IPS-20b (cell line): ENCODE measurements around the gene BTBD16.

Experiments
- H3K27ac ChIP-seq: one replicate; pipeline ENCODE4 v1.5.1; 2013; ENCODE audit warnings: low read length
- H3K27me3 ChIP-seq: 2 replicates; pipeline ENCODE4 v1.6.1; 2013; ENCODE audit warnings: mild to moderate bottlenecking, low read length, inconsistent platforms; ENCODE audit not compliant: insufficient read depth
- H3K36me3 ChIP-seq: 2 replicates; pipeline ENCODE4 v1.6.1; 2013; ENCODE audit warnings: low read depth, mild to moderate bottlenecking, inconsistent platforms, low read length, moderate library complexity; ENCODE audit not compliant: insufficient read depth
- H3K4me1 ChIP-seq: 2 replicates; pipeline ENCODE4 v1.6.1; 2013; ENCODE audit warnings: mild to moderate bottlenecking, control low read depth, inconsistent platforms, low read length, moderate library complexity; ENCODE audit not compliant: insufficient read depth
- H3K4me3 ChIP-seq: 2 replicates; pipeline ENCODE4 v1.5.1; 2013; ENCODE audit warnings: mild to moderate bottlenecking, low read length, inconsistent platforms
- H3K9ac ChIP-seq: 2 replicates; pipeline ENCODE4 v1.6.1; 2013; ENCODE audit warnings: low read depth, mild to moderate bottlenecking, inconsistent platforms, low read length, moderate library complexity
- H3K9me3 ChIP-seq: 2 replicates; pipeline ENCODE4 v1.6.1; 2013; ENCODE audit warnings: mild to moderate bottlenecking, low read depth, low read length, inconsistent platforms; ENCODE audit not compliant: insufficient read depth

BTBD16 gene

DNA sequence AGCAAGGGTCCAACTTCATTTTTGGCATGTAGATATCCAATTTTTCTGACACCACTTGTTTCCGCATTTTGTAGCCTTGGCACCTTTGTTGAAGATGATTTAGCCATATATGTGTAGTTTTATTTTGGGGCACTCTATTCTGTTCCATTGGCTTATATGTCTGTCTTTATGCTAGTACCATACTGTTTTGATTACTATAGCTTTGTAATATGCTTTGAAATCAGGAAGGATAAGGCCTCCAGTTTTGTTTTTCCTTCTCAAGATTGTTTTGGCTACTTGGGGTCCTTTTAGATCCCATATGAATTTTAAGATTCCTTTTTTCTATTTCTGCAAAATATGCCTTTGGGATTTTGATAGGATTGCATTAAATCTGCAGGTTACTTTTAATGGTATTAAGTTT, 9.5 kb upstream of the BTBD16 start:
- Histone ChIP-seq H3K27ac (no peak overlapping the region), H3K4me1 (peaks cover 11% of the 10 kb centered on the region; the same call in 1 of the 2 replicates), H3K4me3 (no peak overlapping the region), H3K36me3 (peaks cover 24% of the 10 kb centered on the region; the same call in 1 of the 2 replicates), H3K9me3 (peaks cover 17% of the 10 kb centered on the region), H3K27me3 (no peaks in the 10 kb centered on the region), H3K9ac (no peak overlapping the region)

DNA sequence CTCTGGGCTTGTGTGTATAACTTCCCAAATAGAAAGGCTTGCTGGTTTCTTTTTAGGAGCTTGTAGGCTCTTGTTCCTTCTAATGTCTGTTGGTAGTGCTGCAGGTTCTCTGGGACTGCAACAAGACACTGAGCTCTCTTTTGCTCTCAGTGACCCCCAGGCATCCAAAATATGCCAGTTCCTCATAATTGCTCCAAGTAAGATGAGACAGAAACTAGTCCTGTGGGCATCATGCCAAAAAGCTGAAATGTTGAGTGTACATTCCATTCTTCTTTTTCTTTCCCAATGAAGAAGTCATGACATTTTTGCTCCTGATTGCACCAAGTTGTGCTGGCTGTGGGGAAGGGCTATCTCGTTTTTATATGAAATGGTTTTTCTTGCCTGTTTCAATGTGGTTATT, 7.1 kb upstream of the BTBD16 start:
- no peak overlapping the region for H3K4me3 ChIP-seq
- no peak overlapping the region for H3K27ac ChIP-seq
- H3K27me3 ChIP-seq: no peaks in the 10 kb centered on the region
- peaks cover 17% of the 10 kb centered on the region for H3K9me3 ChIP-seq
- no peak overlapping the region for H3K9ac ChIP-seq
- peaks cover 17% of the 10 kb centered on the region; the same call in 1 of the 2 replicates for H3K36me3 ChIP-seq
- H3K4me1 ChIP-seq: peaks cover 2% of the 10 kb centered on the region; the same call in 1 of the 2 replicates

DNA sequence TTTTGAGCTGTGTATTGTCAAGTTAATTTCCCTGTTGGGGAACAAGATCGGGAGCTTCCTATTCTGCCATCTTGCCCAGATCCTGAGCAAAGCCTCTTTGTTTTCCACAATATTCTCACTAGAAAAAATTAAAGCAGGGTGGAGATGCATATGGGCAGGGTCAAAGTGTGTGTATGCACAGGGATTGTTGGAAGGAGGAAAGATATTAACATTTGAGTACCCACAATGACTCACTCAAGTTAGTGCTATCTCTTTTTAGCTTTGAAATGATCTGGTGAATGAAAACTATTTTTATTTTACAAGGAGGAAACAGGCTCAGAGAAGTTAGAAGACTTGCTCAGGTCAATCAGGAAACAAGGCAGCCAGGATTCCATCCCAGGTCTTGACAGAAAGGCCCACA, 6.7 kb upstream of the BTBD16 start:
- H3K4me1 ChIP-seq: no peaks in the 10 kb centered on the region
- H3K27me3 ChIP-seq: no peaks in the 10 kb centered on the region
- H3K4me3 ChIP-seq: no peak overlapping the region
- H3K9me3 ChIP-seq: peaks cover 17% of the 10 kb centered on the region
- no peak overlapping the region for H3K27ac ChIP-seq
- no peak overlapping the region for H3K9ac ChIP-seq
- peaks cover 17% of the 10 kb centered on the region; the same call in 1 of the 2 replicates for H3K36me3 ChIP-seq

DNA sequence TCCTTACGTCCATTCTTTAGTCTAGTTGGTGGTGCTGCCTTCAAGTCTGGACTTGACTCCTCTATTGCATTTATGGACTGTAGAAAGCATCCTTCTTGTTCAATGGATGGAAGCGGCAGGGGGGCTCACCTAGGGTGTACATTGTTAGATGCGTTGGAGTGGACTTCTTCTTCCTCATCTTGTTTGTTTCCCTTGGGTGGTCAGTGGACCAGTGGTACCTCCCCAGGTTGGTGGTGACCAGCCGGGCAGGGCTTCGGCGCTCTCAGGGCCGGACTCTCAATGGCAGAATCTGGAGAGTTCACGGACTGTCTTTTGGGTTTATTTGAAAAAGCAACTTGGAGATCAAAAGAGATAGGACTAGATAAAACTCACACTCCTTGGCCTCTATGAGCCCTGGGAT, 6.2 kb upstream of the BTBD16 start:
- Histone ChIP-seq H3K9ac (no peak overlapping the region), H3K36me3 (peaks cover 13% of the 10 kb centered on the region; the same call in 1 of the 2 replicates), H3K4me1 (no peaks in the 10 kb centered on the region), H3K9me3 (peaks cover 17% of the 10 kb centered on the region), H3K27ac (no peak overlapping the region), H3K27me3 (no peaks in the 10 kb centered on the region), H3K4me3 (no peak overlapping the region)

DNA sequence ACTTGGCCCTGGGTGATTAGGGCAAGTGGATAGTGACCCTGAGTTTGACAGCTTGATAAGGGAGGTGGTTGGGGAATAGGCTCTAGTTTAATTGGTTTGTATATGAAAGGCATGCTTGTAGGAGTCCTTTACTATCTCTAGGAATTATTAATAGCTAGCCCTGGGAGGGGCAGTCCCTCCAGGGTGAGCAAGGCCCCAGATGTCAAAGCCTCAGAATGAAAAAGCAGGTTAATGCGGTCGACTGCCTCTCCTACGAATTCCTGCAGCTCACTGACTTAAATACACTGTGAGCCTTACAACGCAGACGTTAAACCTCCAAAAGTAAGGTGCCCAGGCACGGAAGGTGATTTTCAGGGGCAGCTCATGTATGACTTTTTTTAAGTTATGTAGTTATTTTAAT, 5.2 kb upstream of the BTBD16 start:
- Histone ChIP-seq H3K27me3 (no peaks in the 10 kb centered on the region), H3K36me3 (peaks cover 9% of the 10 kb centered on the region; the same call in 1 of the 2 replicates), H3K9me3 (peaks cover 17% of the 10 kb centered on the region), H3K4me3 (no peak overlapping the region), H3K27ac (no peak overlapping the region), H3K4me1 (no peaks in the 10 kb centered on the region), H3K9ac (no peak overlapping the region)

DNA sequence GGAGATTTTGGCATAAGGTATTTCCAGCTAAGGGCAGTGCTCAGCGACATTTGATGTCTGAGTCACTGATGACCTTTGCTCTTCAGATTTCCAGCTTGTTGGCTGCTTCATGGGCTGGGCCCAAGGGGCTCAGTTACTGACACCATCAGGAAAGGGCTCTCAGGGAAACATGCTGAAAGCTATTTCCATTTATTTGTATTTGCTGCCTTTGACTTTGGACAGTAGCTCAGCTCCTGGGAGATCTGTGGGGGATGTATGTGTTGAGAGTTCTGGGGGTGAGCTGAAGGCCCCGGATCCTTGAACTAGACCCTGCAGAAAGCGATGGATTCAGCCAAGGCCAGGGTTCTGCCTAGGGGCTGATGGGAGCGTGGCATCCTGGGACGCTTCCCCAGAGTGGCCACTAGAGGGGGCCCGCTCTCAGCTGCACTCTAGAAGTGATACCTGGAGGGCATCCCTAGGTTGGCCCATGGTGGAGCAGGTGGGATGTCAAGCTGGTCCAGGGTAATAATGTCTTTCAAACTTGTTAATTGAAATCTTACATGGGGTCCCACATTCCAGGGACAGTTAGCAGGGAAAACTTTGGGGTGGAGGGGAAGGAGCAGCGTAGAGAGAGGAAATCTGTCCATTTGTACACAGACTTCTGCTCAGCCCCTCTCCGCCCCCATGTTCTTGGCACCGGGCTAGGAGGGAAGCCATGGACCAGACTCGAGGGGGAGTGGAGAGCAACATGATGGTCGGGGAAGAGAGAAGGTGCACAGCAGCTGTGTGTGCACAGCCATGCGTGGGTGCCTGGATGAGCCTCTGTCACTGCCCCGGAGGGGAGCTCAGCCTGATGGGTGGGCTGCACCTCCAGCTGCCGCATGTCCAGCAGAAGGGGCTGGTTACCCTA, 3.0 kb upstream of the BTBD16 start:
- Histone ChIP-seq H3K27ac (no peak overlapping the region), H3K9ac (no peak overlapping the region), H3K27me3 (no peaks in the 10 kb centered on the region), H3K36me3 (peaks cover 4% of the 10 kb centered on the region; the same call in 1 of the 2 replicates), H3K4me1 (no peaks in the 10 kb centered on the region), H3K4me3 (no peak overlapping the region), H3K9me3 (0 out of 2 replicates have a peak, but pooled peaks cover 2% of the 10 kb centered on the region)

DNA sequence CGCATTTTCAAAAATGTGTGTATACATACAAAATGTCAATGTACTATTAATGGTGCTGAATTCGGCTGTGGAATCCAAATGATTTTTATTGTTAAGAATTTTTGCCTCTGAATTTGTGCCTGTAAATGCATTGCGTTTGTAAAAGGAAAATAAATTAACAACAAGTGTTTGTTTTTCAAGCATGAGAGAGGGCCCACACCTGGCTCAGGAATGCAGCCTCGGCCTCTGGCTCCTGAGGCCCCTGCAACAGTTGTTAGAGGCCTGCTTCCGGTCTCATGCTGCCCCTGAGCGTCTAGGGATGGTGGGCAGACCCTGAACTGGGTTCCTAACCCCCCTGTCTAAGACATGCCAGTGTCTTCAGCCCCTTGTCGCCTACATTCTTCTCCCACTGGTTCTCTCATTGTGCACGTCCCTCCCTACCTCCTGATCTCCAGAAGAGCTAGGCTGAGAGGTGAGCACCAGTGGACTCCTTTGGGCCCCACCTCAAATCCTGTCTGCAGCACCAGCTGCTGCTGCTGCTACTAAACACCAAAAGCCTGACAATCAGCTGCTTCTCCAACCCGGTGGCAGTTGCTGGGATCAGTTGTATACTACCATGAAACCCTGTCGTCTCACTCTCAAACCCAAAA, 1.9 kb upstream of the BTBD16 start:
- Histone ChIP-seq H3K4me1 (no peaks in the 10 kb centered on the region), H3K36me3 (peaks cover 4% of the 10 kb centered on the region; the same call in 1 of the 2 replicates), H3K27ac (no peak overlapping the region), H3K9me3 (no peaks in the 10 kb centered on the region), H3K4me3 (no peak overlapping the region), H3K27me3 (no peaks in the 10 kb centered on the region), H3K9ac (no peak overlapping the region)

DNA sequence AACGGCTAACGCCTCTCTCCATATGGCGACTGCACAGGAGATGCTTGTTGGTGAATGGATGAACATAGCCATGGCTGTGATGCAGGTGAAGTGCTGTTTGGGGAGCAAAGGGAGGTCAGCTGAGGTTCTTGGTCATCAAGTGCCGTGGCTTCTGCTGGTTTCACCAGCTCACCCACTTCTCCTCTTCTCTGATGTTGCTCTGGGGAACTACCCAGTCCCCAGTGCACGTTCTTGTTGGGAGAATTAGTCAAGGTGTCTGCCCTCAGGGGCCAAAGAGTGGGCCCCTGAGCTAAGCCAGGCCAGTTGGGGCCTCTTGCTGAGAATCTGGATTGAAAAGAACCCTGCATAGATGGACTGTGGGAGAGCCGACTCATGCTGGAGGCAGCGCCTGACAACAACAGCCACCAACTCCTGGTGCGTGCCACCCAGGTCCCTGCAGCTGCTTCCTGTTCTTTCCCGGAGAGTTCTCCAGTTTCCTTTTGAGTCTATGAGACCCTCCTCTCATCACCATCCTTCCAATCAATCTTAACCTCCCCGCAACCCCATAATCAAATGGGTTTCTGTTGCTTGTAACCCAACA, 3.0 kb downstream of the BTBD16 start:
- Histone ChIP-seq H3K4me3 (no peak overlapping the region), H3K36me3 (no peaks in the 10 kb centered on the region), H3K4me1 (no peaks in the 10 kb centered on the region), H3K9ac (no peak overlapping the region), H3K27ac (no peak overlapping the region), H3K9me3 (no peaks in the 10 kb centered on the region), H3K27me3 (no peaks in the 10 kb centered on the region)

DNA sequence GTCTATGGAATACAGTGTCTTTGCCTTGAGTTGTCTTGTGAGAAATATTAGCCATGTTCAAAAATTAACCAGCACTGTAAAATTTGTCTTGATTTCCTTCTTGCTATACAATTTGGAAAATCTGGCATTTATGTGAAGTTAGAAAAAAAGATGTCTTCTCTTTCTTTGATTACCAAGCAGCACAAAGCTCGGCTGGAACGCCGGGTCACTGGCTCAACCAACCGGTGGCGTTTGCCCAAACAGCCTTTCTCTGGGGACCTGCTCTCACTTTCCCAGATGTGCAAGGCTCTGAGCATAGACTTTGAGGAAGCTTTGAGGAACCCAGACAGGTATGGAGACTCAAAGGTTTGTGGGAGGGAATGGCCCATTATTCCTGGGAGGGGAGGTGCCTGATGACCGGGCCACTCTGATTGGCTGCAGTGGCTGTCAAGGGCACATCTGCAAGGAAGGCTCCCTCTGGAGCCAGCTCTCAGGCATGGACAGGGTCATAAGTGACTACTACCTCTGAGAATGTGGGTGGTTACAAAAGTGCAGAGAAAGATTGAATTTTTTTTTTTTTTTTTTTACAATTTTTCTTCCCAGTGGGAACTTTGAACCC, 5.6 kb downstream of the BTBD16 start:
- no peaks in the 10 kb centered on the region for H3K4me1 ChIP-seq
- no peaks in the 10 kb centered on the region for H3K27me3 ChIP-seq
- H3K4me3 ChIP-seq: no peak overlapping the region
- H3K36me3 ChIP-seq: no peaks in the 10 kb centered on the region
- no peaks in the 10 kb centered on the region for H3K9me3 ChIP-seq
- H3K9ac ChIP-seq: no peak overlapping the region
- no peak overlapping the region for H3K27ac ChIP-seq

DNA sequence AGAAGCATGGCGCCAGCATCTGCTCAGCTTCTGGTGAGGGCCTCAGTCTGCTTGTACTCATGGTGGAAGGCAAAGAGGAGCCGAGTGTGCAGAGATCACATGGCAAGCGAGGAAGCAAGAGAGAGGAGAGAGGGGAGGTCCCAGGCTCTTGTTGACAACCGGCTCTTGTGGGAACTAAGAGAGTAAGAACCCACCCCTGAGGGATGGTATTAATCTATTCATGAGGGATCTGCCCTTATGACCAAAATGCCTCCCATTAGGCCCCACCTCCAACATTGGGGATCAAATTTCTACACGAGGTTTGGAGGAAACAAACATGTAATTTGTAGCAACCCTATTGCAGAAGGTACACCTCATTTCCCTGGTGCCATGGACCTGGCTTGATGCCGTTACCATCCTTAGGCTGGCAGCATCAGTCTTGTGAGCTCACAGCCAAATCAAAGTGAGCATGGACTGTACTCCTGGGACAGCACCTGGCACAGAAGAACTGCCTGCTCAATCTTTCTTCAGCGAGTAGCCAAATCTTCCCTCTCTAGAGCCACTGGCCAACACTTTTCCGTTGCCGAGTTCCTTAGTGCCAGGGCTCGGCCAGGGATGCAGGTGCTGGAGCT, 6.5 kb downstream of the BTBD16 start:
- Histone ChIP-seq H3K9ac (no peak overlapping the region), H3K4me1 (no peaks in the 10 kb centered on the region), H3K36me3 (no peaks in the 10 kb centered on the region), H3K9me3 (no peaks in the 10 kb centered on the region), H3K27me3 (no peaks in the 10 kb centered on the region), H3K27ac (no peak overlapping the region), H3K4me3 (no peak overlapping the region)

DNA sequence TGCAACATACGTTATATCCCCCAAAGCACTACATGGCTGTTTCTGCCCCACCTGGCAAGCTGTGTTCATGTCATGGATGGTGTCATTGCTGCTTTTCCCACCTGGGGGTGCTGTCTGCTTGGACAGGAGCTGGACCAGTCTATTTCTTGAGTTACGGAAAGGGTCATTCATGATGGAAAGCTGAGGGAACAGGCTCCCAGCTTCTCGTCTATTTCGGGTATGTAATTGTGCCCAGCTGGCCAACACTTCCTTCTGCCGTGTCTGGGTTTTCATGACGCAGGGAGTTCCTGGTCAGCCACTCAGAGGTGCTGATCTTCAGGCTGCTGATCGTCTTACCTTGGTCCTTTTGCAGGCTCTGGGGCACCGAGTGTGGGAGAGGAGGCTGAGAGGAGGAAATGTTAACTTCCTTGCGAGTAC, 8.6 kb downstream of the BTBD16 start:
- H3K9me3 ChIP-seq: no peaks in the 10 kb centered on the region
- no peaks in the 10 kb centered on the region for H3K27me3 ChIP-seq
- H3K4me1 ChIP-seq: no peaks in the 10 kb centered on the region
- no peaks in the 10 kb centered on the region for H3K36me3 ChIP-seq
- H3K9ac ChIP-seq: no peak overlapping the region
- no peak overlapping the region for H3K27ac ChIP-seq
- no peak overlapping the region for H3K4me3 ChIP-seq
